ENCODE results near the gene CHCHD2. TPM values are rescaled to one million over a fixed set of nuclear protein-coding genes. Genes with fewer than 3 reads are reported as not detected.
"Not testable (repeated sequence)": the region's sequence is repeated elsewhere in the genome, so short reads cannot be mapped to it uniquely, and the experiment has no call there.

CHCHD2 gene
- 387 TPM for total RNA-seq

- peak; percentile 100 for ATAC-seq
These were observed at the start of gene CHCHD2 for GRCh38 chr7:56106108-56107073. Gene CHCHD2 (minus strand): TSS chr7:56106476. CDS start chr7:56106413, 63 bp downstream.

- not testable (repeated sequence) for ATAC-seq
These were observed 24.8 kb upstream of the CHCHD2 start for GRCh38 chr7:56131062-56131461.

- no peak for ATAC-seq
These were observed 21.1 kb upstream of the CHCHD2 start for GRCh38 chr7:56127241-56127975.

GRCh38 chr7:56125831-56126230 is 19.6 kb upstream of the CHCHD2 start:
- no peak for ATAC-seq

- no peak for ATAC-seq
These were observed 18.7 kb upstream of the CHCHD2 start for GRCh38 chr7:56124981-56125380.

- no peak for ATAC-seq
These were observed 15.2 kb upstream of the CHCHD2 start for GRCh38 chr7:56121440-56121839.

- peak; percentile 75 for ATAC-seq
These were observed 9.7 kb upstream of the CHCHD2 start, which contains the start of gene NUPR2 for GRCh38 chr7:56115852-56116538. Gene NUPR2 (minus strand): TSS chr7:56116417. CDS start chr7:56116314, 103 bp downstream.

GRCh38 chr7:56112244-56112643 is 6.0 kb upstream of the CHCHD2 start:
- ATAC-seq = not testable (repeated sequence)

GRCh38 chr7:56110611-56111010 is 4.3 kb upstream of the CHCHD2 start:
- ATAC-seq = peak; percentile 30

GRCh38 chr7:56107954-56108258 is 1.6 kb upstream of the CHCHD2 start:
- ATAC-seq = no peak

- peak; percentile 74 for ATAC-seq
These were observed 768 bp downstream of the CHCHD2 start for GRCh38 chr7:56105508-56105907.

- ATAC-seq = not testable (repeated sequence)
These were observed 2.1 kb downstream of the CHCHD2 start for GRCh38 chr7:56104138-56104537.

GRCh38 chr7:56099653-56100052 is 6.6 kb downstream of the CHCHD2 start:
- ATAC-seq = no peak

- ATAC-seq = not testable (repeated sequence)
These were observed 7.9 kb downstream of the CHCHD2 start for GRCh38 chr7:56098187-56099008.

GRCh38 chr7:56097700-56098099 is 8.6 kb downstream of the CHCHD2 start:
- peak; percentile 29 for ATAC-seq

GRCh38 chr7:56092789-56093531 is 13.3 kb downstream of the CHCHD2 start, which contains the start of gene PHKG1:
Gene PHKG1 (minus strand): TSS chr7:56092952. CDS start chr7:56088941, 4,011 bp downstream.
- peak; percentile 88 for ATAC-seq

- not testable (repeated sequence) for ATAC-seq
These were observed 13.9 kb downstream of the CHCHD2 start for GRCh38 chr7:56092388-56092787.

- no peak for ATAC-seq
These were observed 14.7 kb downstream of the CHCHD2 start for GRCh38 chr7:56091591-56091990.

GRCh38 chr7:56087445-56087844 is 18.8 kb downstream of the CHCHD2 start:
- no peak for ATAC-seq

- no peak for ATAC-seq
These were observed 19.5 kb downstream of the CHCHD2 start for GRCh38 chr7:56086761-56087160.

- ATAC-seq = no peak
These were observed 23.0 kb downstream of the CHCHD2 start for GRCh38 chr7:56083150-56083785.
